NAMALWA (cell line): ENCODE measurements around the gene ADRB2.
"Not testable (repeated sequence)": the region's sequence is repeated elsewhere in the genome, so short reads cannot be mapped to it uniquely, and the experiment has no call there.

Experiments used
- DNase-seq: peaks from one replicate; pipeline ENCODE4 v3.0.0-alpha.2; 2015; ENCODE audit warnings: low spot score

The ADRB2 gene

GRCh38 chr5:148856009-148856367 is 29.6 kb downstream of the ADRB2 start:
- DNase-seq = no peak

GRCh38 chr5:148856424-148856823 is 30.0 kb downstream of the ADRB2 start:
- no peak for DNase-seq

DNA sequence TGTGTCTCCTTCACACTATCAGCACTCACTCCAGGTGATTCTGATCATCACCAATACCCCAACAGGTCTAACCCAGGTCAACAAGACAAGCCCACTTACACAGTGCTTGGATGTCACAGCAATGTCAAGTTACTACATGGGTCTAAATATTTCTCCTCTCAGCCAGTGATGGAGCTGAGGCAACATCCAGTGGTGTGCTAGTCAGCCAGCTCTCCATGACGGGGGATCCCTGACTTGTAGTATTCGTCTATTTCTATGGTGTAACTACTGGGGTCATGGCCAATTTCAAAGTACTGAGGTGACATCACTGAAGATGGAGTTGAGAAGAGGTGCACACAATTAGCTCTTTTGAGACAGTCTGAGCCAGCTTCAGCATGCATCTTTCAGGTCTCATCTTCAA is 31.1 kb downstream of the ADRB2 start:
- no peak for DNase-seq

GRCh38 chr5:148858106-148858505 is 31.7 kb downstream of the ADRB2 start:
- DNase-seq = no peak

GRCh38 chr5:148858547-148858946 is 32.1 kb downstream of the ADRB2 start:
- no peak for DNase-seq

DNA sequence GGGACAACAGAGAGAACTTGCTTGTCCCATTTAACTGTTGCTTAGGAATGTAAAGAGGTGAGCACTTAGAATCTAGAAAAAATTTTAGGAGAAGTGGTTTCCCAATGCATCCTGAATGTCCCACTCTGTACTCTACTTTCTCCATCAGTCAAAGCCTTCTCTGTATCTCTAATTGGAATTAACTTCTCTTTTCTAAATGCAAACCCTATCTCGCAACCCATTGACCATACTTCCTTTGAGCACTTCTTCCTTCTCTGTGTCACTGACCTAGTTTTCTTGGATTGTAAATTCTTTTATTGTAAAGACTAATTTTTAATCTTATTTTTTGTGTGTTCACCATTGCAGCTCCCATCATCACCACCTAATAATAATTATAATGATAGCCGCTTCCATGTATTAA is 33.3 kb downstream of the ADRB2 start:
- no peak for DNase-seq

DNA sequence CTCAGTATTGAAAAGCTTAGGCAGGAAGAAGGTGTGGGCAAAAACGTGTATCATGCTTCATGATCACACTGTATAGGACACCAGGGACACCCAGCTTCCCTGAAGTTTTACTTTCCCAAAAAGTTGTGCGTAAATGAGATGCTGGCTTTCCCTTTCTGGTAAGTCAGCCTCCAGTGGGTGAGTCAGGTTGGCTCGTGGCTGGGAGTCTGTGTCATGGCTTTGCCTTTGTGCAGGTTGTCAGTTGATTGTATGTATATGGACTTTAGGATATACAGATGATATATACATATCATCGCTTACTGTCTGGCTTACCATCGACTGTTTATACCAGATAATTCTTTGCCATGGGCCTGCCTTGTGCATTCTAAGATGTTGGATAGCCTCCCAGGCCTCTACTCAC is 34.2 kb downstream of the ADRB2 start:
- DNase-seq = no peak

GRCh38 chr5:148861088-148861487 is 34.7 kb downstream of the ADRB2 start:
- no peak for DNase-seq

- no peak for DNase-seq
Measured at GRCh38 chr5:148861696-148862095, 35.3 kb downstream of the ADRB2 start.

- DNase-seq = no peak
Measured at GRCh38 chr5:148864113-148864841, 37.9 kb downstream of the ADRB2 start.

DNA sequence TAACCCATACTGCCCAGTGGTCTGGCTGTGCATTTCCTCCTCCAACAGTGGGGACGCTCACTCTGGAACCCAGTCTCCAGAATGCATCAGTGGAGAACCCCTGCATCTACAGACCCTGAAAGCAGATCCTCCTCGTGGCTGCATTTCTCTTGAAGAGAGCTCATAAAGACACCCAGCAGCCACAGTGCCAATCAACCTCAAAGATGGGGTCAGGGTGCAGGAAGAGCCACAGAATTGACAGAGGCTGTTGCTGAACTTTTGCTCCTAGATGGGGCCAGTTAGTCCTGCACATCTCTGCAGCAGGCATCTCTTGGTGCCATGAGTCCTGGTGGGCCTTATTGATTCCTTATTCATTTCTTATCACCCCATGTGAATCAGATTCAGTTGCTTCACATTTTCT is 39.6 kb downstream of the ADRB2 start:
- no peak for DNase-seq

DNA sequence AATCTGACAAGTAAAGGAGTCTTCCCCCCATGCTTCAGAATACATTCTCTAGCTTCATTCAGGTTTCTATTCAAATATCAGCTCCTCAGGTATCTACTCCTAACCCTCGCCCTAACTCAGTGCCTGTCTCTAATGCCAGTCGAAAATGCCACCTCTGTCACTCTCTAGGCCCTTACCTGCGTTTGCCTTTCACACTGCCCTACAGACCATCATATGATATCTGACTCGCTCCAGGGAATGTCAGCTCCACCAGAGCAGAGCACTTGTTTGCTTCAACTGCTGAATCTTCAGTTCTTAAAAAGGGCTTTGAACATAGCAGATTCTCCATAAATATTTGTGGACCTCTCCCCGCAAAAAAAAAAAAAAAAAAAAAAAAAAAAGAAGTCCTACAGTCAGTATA is 46.7 kb downstream of the ADRB2 start:
- DNase-seq = no peak

GRCh38 chr5:148873690-148874485 is 47.5 kb downstream of the ADRB2 start:
- no peak for DNase-seq

DNA sequence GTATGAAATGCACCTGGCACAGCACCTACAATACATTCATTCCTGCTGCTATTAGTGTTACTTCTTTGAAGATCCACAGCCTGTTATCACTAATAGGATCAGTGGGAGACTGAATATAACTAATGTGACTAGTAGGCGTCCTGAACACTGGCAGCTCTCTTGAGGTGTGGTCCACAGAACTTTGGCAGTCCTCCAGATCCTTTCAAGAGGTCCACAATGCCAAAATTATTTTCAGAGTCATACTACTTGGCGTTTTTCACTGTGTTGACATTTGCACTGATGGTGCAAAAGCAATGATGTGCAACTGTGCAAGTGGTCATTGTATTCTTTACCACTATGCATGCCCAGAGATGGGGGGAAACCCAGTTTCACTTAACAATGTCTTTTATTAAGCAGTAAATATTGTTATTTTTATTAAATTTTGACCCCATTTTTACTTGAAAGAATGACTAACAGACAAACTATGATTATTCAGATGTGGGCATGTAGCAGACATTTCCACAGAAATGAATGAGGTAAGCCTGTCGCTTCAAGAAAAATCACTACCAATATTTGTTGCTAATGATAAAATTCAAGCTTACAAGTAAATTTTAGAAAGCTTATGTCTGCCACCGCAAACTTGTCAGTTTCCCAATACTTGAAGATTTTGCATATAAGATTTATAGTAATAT is 48.9 kb downstream of the ADRB2 start:
- no peak for DNase-seq

GRCh38 chr5:148877436-148877835 is 51.0 kb downstream of the ADRB2 start:
- DNase-seq = not testable (repeated sequence)
